GM19395 (cell line): Measurements from ENCODE around the gene CPN2.
A peak's percentile ranks its signal among the peaks of the same experiment; 100 is the strongest.

Experiments used
- ATAC-seq: cut with Tn5 transposase; IDR thresholded peaks from one replicate; pipeline ENCODE4 v1.9.1; 2021; ENCODE audit warnings: mild to moderate bottlenecking, moderate library complexity; ENCODE audit not compliant: unreplicated experiment

CPN2 gene

DNA sequence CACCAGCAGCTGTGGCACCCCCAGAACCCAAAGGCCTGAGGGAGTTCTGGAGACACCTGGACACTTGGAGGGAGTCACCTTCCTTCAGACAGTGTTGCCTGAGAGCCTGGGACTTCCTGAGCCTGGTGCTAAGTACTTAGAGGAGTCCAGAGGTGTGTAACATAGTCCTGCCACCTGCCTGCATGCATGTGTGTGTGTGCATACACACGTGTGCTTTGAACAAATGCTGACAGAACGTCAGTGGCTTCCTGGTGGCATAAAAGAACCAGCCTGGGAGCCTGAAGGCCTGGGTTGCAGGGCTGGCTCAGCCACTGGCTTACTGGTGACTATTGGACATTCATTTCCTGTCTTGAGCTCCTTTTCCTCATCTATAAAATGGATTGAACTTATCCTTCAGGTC, 3.2 kb upstream of the CPN2 start:
- no peak for ATAC-seq

DNA sequence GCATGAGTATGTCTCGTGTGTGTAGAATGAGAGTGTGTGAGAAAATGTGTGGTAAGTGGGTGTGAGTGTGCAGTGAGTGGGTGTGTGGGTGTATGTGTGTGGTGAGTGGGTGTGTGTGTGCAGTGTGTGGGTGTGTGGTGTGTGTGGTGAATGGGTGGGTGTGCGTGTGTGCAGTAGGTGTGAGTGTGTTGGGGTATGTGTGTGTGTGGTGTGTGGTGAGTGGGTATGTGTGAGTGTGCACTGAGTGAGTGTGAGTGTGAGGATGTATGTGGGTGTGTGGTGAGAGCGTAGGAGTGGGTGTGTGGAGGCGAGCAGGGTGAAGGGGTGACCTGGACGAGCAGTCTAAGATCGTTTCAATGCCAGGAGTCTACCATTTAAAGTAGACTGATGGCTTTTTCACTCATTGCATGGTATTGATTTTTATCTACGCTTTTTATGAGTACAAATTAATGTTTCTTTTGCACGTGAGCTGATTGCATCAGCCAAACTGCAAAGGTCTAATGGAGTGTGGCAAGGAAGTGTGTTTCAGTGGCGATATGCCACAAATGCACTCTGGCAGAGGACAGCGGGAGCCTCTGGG, 1.6 kb upstream of the CPN2 start:
- no peak for ATAC-seq

DNA sequence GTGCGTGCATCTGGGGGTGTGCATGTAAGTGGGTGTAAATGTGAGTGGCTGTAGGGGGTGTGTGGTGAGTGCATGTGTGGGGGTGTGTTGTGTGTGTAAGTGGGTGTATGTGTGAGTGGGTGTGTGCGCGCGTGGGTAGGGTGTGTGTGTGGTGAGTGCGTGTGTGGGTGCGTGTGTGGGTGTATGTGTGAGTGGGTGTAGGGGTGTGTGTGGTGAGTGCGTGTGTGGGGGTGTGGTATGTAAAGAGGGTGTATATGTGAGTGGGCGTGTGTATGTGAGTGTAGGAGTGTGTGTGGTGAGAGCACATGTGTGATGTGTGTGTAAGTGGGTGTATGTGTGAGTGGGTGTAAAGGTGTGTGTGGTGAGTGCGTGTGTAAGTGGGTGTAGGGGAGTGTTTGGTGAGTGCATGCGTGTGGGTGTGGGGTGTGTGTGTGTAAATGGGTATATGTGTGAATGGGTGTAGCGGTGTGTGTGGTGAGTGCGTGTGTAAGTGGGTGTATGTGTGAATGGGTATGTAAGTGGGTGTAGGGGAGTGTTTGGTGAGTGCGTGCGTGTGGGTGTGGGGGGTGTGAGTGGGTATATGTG, 916 bp upstream of the CPN2 start:
- no peak for ATAC-seq

DNA sequence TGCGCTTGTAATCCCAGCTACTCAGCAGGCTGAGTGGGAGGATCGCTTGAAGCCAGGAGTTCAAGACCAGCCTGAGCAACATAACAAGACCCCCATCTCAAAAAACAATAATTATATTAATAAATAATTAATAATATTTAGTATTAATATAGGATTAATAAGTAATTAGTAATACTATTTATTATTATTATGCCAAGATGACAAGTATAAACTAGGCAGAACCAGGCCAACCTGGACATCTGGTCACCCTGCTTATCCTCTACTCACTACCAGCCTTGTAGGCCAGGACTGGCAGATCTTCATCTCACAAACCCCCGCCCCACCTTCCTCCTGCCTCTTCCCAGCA, 429 bp downstream of the CPN2 start:
- no peak for ATAC-seq

DNA sequence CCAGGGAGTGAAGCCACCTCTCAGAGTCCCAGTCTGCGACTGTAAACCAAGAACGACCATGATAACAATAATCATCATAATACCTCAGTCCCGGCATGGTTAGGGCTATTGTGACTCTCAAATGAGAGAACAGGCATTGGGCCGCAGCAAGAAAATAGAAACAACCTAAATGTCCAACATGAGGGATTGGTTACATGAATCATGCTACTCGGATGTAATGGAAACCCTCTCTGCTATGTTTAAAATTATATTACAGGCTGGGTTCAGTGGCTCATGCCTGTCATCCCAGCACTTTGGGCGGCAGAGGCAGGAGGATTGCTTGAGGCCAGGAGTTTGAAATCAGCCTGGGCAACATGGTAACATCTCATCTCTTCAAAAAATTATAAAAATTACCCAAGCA, 2.8 kb downstream of the CPN2 start:
- no peak for ATAC-seq

DNA sequence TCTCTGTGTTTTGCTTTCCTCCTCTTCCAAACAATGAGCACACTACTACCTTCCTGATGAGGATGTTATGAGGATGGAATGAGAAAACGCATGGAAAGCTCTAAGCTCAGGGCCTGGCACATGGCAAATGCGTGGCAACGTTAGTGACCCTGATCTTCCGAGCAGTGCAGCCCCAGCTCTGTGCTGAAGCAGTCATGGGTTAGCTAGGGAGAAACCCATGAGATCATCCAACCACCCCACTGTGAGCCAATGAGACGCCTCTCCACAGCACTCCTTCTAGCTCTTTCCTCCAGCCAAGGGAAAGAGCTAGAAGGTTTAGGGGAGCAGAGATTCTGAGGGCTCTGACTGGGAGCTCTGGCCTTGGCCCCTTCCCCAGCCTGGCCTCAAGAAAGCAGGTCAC, 4.5 kb downstream of the CPN2 start:
- ATAC-seq = no peak

DNA sequence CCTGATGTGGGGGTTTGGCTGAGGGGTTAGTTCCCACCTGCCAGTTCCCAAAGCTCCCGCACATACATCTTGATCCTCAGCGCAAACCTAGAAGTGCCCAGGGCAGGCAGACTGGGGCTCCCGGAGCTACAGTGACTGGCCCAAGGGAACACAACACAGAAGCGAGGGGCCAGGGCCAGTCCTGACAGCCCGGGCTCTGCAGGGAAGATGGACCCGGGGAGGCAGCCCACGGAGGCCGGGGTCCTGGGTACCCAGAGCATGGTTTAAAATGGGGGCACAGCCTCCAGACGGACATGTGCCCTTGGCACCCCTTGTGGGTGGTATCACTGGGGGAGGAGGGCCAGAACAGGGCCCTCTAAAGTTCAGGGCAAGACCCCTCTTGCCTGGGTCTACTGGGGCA, 5.1 kb downstream of the CPN2 start:
- no peak for ATAC-seq

DNA sequence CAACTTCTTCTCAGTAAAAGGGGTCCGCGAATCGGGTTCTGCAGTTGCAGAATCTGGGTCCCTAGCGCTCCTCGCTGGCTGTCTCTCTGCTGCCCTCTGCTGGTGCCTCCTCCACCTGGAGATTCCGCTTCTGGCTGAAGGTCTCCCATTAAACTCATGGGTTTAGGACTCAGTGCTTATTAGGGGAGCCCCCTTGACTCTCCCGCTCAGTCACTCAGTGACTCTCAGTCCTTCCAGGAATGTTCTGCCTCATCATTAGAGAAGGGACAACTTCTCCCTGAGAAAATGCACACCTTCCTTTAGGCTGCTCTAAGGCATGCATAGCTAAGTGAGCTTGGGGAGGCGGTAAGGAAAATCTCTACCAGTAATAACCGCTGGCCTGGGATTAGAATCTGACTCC, 7.1 kb downstream of the CPN2 start:
- no peak for ATAC-seq

DNA sequence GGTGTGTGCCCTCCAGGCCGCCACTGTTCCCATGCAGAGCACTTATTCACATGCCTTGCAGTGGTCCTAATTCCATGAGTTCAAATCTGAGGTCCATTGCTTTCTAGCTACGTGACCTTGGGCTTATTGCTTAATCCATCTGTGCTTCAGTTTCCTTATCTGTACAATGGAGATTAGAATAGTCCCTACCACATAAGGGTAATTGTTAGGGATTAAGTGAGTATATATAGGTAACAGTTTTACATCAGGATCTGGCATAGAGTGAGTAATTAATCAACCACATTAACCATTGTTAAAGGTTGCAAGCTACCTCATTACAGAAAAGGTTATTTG, 7.6 kb downstream of the CPN2 start:
- ATAC-seq = no peak

DNA sequence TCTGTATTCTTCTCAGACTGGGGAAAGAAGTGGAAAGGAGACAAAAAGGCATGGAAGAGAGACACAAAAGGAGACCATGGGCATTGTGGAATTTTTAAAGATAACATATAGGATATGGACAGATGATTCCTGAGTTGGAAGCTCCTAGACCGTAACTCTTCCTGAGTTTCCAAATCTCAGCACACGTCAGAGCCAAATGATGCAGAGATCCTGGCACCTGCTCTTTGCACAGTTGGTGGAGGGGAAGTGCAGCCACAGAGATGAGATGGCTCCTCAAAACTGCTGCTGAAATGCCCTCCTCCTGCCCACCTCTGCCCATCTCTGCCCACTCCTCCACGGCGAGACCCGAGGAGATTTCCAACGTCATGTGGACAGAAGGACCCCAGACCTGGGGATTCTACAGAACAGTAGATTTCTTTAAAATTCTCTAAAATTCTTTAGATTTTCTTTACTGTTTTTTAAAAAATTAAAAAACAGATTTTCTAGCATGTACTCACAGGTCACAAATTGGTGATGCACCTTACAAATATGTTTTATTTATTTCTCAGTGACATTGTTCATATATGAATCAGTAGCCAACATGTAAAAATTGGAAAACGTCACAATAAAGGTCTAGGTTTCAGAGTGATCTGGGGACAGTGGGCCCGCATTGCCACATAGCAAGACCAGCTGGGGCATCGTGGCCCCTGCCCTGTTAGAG, 8.1 kb downstream of the CPN2 start:
- no peak for ATAC-seq

DNA sequence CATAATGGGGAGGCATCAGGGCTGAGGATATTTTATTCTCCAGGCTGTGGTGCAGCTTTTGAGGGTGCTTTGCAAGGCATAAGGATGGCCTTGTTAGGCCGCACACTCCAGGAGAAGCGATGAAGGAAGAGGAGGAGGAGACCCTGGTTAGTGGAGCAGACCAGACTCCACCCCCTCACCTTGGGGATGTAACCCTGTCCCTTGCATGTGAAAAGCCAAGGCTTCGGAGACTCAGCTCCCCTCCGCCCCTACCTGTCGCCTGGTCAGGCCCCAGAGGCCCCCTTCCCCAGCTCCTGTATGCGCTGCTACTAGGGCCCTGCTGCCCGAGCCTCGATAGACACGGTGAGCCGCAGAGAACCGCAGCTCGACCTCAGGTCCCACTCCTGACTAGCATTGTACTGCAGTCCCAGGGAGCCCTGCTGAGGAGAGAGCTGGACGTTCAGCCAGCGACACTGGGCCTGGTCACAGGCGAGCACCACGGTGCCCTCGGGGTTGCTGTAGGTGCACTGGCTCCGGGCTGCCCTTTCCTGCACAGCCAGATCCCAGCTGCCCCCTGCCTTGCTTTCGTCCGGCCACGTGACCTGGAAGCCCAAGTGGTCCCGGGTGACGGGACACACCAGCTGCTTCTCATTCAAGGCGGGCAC, 10.2 kb downstream of the CPN2 start:
- ATAC-seq = no peak

DNA sequence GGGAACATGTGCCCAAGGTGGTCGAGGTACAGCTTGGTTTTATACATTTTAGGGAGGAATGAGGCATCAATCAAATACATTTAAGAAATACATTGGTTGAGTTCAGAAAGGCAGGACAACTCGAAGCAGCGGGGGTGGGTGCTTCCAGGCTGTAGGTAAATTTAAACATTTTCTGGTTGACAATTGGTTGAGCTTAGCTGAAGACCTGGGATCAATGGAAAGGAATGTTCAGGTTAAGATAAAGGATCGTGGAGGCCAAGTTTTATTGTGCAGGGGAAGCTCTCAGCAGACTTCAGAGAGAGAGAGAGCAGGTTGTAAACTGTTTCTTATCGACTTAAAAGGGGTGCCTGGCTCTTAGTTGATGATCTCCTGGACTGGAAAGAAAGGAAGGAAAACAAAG, 11.3 kb downstream of the CPN2 start:
- ATAC-seq = no peak

DNA sequence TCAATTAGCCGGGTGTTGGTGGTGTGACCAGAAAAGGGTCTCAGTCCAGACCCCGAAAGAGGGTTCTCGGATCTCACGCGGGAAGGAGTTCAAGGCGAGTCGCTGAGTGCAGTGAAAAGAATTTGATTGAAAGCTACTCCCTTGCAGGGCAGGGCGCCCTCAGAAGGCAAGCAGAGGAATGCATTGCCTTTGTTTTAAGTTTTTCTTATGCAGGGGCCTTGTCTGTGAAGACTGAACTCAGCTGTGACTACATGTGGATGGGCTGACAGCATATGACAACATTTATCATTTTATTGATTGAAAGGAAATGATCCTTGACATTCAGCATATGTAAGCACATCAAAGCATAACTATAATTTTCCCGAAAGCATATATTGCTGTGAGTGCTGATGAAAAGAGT, 11.8 kb downstream of the CPN2 start:
- no peak for ATAC-seq

DNA sequence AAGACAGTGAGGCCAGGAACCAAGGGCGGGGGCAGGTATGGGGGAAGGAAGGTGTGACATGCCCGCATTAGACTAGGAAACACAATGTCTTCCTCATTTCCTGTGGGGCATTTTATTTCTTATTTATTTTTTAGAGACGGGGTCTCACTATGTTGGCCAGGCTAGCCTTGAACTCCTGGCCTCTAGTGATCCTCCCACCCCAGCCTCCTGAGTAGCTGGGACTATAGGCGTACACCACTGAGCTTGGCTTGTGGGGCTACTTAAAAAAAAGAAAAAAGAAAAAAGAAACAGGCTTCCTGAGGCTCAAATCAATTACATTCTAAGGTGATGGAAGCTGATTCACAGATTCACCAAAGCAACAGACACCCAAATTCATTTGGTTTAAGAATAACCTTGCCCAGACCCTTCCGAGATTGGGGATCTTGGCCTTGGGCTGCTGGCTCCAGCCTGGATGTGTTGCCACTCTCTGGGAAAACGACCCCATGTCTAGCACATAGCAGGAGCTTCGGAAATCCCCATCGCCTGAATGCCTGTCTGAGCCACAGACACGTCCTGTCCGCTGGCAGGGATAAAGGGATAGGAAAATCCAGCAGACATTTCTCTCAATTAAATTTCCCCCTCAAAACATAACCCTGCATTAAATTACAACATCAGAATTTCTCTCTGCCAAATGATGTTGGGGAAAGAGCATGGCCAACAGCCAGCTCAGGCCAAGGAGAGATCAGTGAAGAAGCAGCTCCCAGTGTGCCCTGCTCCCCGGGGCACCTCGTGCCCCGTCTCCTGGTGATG, 13.0 kb downstream of the CPN2 start:
- no peak for ATAC-seq

DNA sequence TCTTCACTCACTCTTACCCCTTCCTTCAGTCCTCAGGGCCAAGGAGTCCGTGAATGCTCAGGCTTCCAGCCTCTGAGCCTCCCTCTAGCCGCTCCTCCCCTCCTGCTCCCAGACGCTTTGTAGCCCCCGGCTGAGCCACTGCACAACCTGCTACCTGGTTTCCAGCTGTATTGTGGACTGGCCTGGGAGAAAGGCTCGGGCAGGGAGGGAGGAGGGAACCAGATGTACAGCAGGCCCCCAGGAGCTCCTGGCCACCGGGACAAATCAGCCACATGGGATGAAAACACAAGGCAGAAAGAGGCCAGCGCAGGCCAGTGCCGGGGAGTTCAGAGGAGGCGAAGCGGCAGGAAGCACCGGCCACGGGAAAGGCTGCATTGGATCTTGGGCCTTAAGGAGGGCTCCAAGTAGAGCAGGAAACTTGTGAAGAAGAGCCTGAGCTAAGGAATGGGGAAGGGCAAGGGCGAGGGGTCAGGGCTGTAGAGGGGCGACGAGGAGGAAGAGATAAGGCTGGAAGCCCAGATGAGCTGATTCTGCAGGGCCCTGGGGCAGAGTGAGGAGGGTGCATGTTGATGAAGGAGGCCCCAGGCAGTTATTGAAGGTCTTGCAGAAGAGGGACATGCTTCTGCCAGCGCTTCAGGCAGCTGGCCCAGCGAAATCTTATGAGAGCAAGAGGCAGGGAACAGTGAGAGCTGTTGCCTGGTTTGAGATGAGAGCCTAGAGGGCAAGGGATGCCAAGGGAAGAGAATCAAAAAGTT, 14.3 kb downstream of the CPN2 start:
- ATAC-seq = no peak

DNA sequence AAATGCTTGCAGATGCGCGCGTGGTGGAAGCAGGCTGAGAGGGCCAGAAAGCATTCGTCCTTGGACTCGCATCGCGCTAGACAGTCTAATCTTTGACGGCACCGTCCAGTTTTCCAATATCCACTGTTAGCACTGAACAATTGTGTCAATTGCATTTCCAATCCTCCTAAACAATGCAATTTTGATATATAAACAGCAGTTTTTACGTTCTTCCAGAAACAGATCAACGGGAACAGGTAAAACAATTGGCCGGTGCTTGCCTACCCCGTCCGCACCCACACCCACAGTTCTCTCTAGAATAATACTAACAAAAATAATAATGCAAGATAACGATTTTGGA, 17.2 kb downstream of the CPN2 start:
- no peak for ATAC-seq

DNA sequence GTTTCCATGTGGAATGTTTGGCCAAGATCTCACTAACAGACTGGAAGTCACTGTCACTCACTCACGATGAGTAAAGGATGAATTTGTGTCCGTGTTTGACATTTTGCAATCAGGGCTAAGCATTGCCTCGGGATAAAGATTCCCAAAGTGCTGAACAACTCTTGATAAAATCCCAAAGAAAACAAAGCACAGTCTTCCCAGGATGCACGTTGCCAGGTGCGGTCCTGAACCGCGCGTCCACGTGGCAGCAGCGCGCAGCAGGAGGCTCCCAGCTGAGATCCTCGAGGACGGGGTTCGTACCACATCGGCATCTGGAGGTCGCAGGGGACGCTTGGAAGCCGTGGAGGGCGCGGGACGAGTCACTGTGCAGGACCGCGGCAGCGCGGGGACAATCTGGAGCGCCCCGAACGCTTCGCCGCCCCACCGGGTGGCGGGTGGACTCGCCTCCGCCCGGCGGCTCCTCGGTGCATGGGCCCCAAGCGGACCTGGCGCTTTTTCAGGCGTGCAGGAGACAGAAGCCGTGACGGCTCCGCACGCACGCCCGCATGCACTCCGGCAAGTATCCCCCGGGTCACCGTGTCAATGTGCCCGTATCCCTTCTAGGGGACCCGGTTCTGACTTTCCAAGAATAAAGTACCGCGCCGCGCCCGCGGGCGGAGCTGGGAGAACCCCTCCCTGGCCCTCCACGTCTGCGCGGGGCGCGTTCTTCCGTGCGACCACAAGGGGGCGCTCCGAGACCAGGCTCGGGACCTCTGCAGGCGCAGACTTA, 17.7 kb downstream of the CPN2 start:
- ATAC-seq = peak; percentile 94

DNA sequence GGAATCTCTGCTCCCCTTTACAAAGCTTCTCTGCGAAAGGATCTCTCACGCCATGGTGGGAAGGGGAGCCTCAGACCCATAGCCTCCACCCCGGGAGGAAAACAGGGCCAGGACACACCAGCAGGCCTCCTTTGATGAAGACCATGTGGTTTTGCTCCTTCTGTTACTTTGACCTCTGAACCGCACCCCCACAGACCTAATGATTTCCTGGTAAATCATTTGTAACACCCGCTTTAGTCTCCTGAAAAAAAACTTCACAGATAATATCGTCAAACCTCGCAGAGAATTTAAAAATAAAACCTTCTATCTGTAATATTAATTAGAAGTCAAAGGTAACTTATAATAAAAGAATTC, 18.3 kb downstream of the CPN2 start:
- ATAC-seq = no peak

DNA sequence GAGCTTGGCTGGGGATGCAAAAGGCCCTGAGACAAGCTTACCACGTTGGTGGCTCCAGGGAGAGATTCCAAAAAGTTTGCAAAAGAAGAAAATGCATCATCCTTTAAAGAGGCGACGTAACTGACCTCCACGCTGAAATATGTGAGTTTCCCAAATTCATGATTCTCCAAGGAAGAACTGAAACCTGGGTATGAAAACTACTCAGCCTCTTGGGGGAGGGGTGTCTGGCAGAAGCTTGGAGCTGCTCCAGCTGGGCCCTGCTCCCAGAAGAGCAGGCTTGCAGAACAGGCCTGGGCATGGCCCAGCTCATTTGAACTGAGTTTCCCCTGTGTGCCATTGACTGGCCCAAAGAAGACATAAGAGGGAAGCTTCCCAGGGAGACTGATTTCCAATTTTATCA, 20.5 kb downstream of the CPN2 start:
- ATAC-seq = no peak

DNA sequence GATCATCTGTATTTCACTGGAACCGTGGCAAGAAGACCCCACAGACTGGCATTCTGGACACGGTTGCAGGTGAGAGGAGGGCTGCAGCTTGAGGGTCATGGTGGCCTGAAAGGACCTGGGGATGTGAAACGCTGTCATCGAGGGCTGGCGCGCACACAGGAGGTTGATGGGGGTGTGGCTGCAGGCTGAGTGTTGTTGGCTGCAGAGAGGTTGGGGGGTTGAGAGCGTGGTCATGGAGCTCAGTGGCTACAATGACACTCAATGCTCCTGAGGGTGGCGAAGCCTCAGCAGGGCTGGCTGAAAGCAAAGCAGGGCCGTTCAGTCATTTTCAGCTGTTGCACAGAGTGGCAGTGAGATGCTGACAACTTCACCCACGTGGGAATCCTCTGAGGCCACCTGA, 21.0 kb downstream of the CPN2 start:
- no peak for ATAC-seq

DNA sequence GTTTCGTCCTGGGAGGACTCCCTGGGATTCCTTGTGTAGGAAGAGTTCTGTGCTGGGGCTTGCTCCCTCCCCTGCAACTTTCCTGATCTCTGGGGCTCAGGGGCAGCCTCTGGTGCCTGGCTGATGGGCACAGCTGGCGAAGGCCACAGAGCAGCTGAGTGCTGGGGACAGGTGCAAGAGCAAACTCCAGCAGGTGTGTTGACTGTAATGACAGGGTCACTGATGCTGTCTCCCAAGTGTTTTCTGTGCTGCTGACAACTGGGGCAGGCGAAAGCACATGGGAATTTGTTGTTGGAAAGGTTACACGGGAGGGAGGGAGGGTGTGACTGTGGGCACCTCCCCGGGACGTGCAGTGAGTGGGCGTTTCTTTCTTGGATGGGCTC, 21.6 kb downstream of the CPN2 start:
- ATAC-seq = no peak
